K562 (cell line): ENCODE measurements around the gene CST8. TPM values are rescaled to one million over a fixed set of nuclear protein-coding genes. Genes with fewer than 3 reads are reported as not detected.

ENCODE experiments used
- ATAC-seq: fragments of 200-7000 bp; cut with Tn5 transposase; 3 replicates; pipeline ENCODE4 v1.9.1; 2020; ENCODE audit warnings: moderate library complexity
- BruUV-seq: library from RNA; stranded (reverse); fragments of 400-500 nt; replicated peaks from 2 replicates; lab custom pipeline; 2021; lab: Mats Ljungman, UMichigan
- CTCF ChIA-PET: fragments of 300-600 bp; formaldehyde crosslinking; extraction: SDS; loops from one replicate; lab custom pipeline; 2021; ENCODE audit warnings: low intra/inter-chr PET ratio; lab: Yijun Ruan, JAX
- POLR2A ChIA-PET: fragments of 300-600, 350-650 bp; sonication (Branson Sonifier 250); formaldehyde crosslinking; extraction: SDS; loops from one replicate; lab custom pipeline; 2021; ENCODE audit warnings: antibody characterized with exemption, inconsistent platforms; lab: Yijun Ruan, JAX
- DNase-seq, 4 experiments: peaks; one replicate each; pipeline versions ENCODE4 v3.0.0 to v3.0.0-alpha.2; 2011 to 2018; ENCODE audit warnings: low spot score in 3 of 4, mixed read lengths in 3 of 4; ENCODE audit errors: extremely low read depth in 1 of 4
- FAIRE-seq: peaks from 2 replicates; lab custom pipeline; 2011; peaks lifted over from hg19 to GRCh38; lab: Jason Lieb, UNC
- H2AFZ ChIP-seq: 2 replicates; pipeline ENCODE4 v1.6.0; 2011; ENCODE audit warnings: low read depth, low read length, control low read depth, inconsistent platforms
- H3K27ac ChIP-seq: fragments of 200-600 bp; 3 replicates; pipeline ENCODE4 v1.8.0; 2011; ENCODE audit warnings: low read depth, mild to moderate bottlenecking, control low read depth, inconsistent platforms, low read length, moderate library complexity, mixed read lengths; ENCODE audit errors: extremely low read depth
- H3K27me3 ChIP-seq, 2 experiments: fragments of 300-600 bp in 1 of 2; 2 replicates in 1 of 2; 3 replicates in 1 of 2; pipeline versions ENCODE4 v1.6.0 to v1.8.0; 2011; ENCODE audit warnings: inconsistent platforms in 2 of 2, low read length in 2 of 2, mild to moderate bottlenecking in 1 of 2, mixed read lengths in 1 of 2, moderate library complexity in 1 of 2; ENCODE audit not compliant: control insufficient read depth in 2 of 2, insufficient read depth in 2 of 2
- H3K36me3 ChIP-seq: fragments of 300-600 bp; 3 replicates; pipeline ENCODE4 v1.8.0; 2011; ENCODE audit warnings: mild to moderate bottlenecking, low read length, inconsistent platforms; ENCODE audit not compliant: control insufficient read depth, insufficient read depth
- H3K4me1 ChIP-seq, 2 experiments: fragments of 200-600 bp in 1 of 2; replicated peaks in 1 of 2; 2 replicates in 1 of 2; 3 replicates in 1 of 2; pipeline versions ENCODE4 v1.5.1 to v1.8.0; 2011; ENCODE audit warnings: inconsistent platforms in 2 of 2, low read length in 2 of 2, mild to moderate bottlenecking in 1 of 2, mixed read lengths in 1 of 2, moderate library complexity in 1 of 2; ENCODE audit not compliant: control insufficient read depth in 2 of 2, insufficient read depth in 2 of 2
- H3K4me2 ChIP-seq: 2 replicates; pipeline ENCODE4 v1.6.1; 2011; ENCODE audit warnings: low read length, control low read depth, inconsistent platforms, mixed read lengths; ENCODE audit not compliant: insufficient read depth
- H3K4me3 ChIP-seq: fragments of 200-600 bp; sonication (generic), shearing (Covaris generic); 2 replicates; pipeline ENCODE4 v1.5.1; 2016; ENCODE audit warnings: control low read depth, inconsistent platforms
- H3K79me2 ChIP-seq: fragments of 200-600 bp; 3 replicates; pipeline ENCODE4 v1.8.0; 2011; ENCODE audit warnings: low read length, inconsistent platforms; ENCODE audit not compliant: control insufficient read depth, insufficient read depth
- H3K9ac ChIP-seq, 2 experiments: 2 replicates each; pipeline versions ENCODE4 v1.6.0 to v1.6.1; 2011; ENCODE audit warnings: low read depth in 2 of 2, low read length in 2 of 2, control low read depth in 1 of 2, inconsistent platforms in 1 of 2, mild to moderate bottlenecking in 1 of 2, mixed read lengths in 1 of 2; ENCODE audit not compliant: insufficient read depth in 1 of 2
- H3K9me1 ChIP-seq: one replicate; pipeline ENCODE4 v1.6.0; 2011; ENCODE audit warnings: inconsistent platforms, mild to moderate bottlenecking, low read length, moderate library complexity; ENCODE audit not compliant: control insufficient read depth, insufficient read depth
- H3K9me3 ChIP-seq: replicated peaks from 2 replicates; pipeline ENCODE4 v1.5.1; 2011; ENCODE audit warnings: low read depth, low read length, inconsistent platforms; ENCODE audit not compliant: control insufficient read depth, insufficient read depth
- H4K20me1 ChIP-seq: replicated peaks from 2 replicates; pipeline ENCODE4 v1.6.1; 2011; ENCODE audit warnings: low read length, inconsistent platforms, mixed read lengths; ENCODE audit not compliant: control insufficient read depth, insufficient read depth
- CHD7 ChIP-seq: fragments of 200-600 bp; sonication (generic); IDR thresholded peaks from one replicate; pipeline ENCODE4 v1.6.1; 2012; ENCODE audit warnings: mild to moderate bottlenecking, low read depth, low read length, inconsistent platforms
- ELK3 ChIP-seq: fragments of 450-650 bp; formaldehyde crosslinking; IDR thresholded peaks from 2 replicates; pipeline ENCODE4 v1.4.0; 2020; ENCODE audit warnings: mild to moderate bottlenecking
- KAT8 ChIP-seq: fragments of 450-650 bp; IDR thresholded peaks from 2 replicates; pipeline ENCODE4 v1.6.1; 2016; ENCODE audit warnings: low read depth, mild to moderate bottlenecking
- RBFOX2 ChIP-seq: fragments of 200-400 bp; formaldehyde crosslinking; IDR thresholded peaks from 2 replicates; pipeline ENCODE4 v1.6.1; 2017; ENCODE audit warnings: low read depth, mild to moderate bottlenecking, low read length, moderate library complexity
- ZNF41 ChIP-seq: fragments of 250-450 bp; sonication (Bioruptor Pico); conservative IDR thresholded peaks from 2 replicates; pipeline ENCODE4 v1.4.0; 2020; ENCODE audit warnings: mild to moderate bottlenecking
- ZNF511 ChIP-seq: sonication (generic); formaldehyde crosslinking; IDR thresholded peaks from 2 replicates; pipeline ENCODE4 v1.8.0; 2022; ENCODE audit warnings: mild to moderate bottlenecking, missing genetic modification reagents
- WGBS: fragments of 100-300 bp; shearing (Covaris generic); methylation state at CpG from one replicate; pipeline ENCODE4 v1.1.6; 2016; ENCODE audit warnings: low coverage, mixed read lengths; ENCODE audit not compliant: insufficient coverage; ENCODE audit errors: missing lambda C conversion rate; 5-methylcytosine and 5-hydroxymethylcytosine counted together
- in situ Hi-C: fragments of 300-500 bp; cut with MboI; formaldehyde crosslinking; loops from 4 replicates; pipeline ENCODE4 v1.15.0; 2018; ENCODE audit warnings: inconsistent platforms, mixed read lengths
- intact Hi-C: fragments of 100-400 bp; cut with micrococcal nuclease; formaldehyde crosslinking; loops from 2 replicates; pipeline ENCODE4 v1.14.2; 2022
- polyA plus RNA-seq, 8 experiments: library from polyadenylated mRNA; depleted of rRNA in 4 of 8; stranded (reverse) in 5 of 8; unstranded in 3 of 8; fragments of >200 nt; fragmentation: Nextera tagmentation in 2 of 8; fragmentation: Illumina TruSeq in 1 of 8; extraction: Ambion mirVana in 2 of 8; extraction: Trizol in 1 of 8; gene quantifications; 2 replicates each; pipeline versions ENCODE4 v1.2.1 to v1.2.3, GENCODE V29; 2011 to 2014; ENCODE audit warnings: inconsistent platforms in 1 of 8, missing spikeins in 1 of 8
- total RNA-seq, 7 experiments: library from RNA; depleted of rRNA in 6 of 7; stranded (reverse); fragments of >200 nt in 6 of 7; fragmentation: Illumina TruSeq in 2 of 7; extraction: Trizol in 2 of 7; gene quantifications; 2 replicates each; pipeline versions ENCODE4 v1.2.1 to v1.2.3, GENCODE V29; 2011 to 2021; ENCODE audit warnings: low replicate concordance in 1 of 7

The CST8 gene
- total and polyA plus RNA-seq, 9 of the 15 experiments (the other 6 are each of a cell fraction or from before 2014, with no cell fraction given), result not detected

GRCh38 chr20:23446505-23446904 lies 44.4 kb upstream of the CST8 start:
- Histone ChIP-seq H2AFZ (no peak overlapping the region; the same call in 1 of the 2 replicates), H3K4me3 (no peak overlapping the region), H4K20me1 (no peaks in the 10 kb centered on the region), H3K4me1 (no peaks in the 10 kb centered on the region), H3K9ac (no peak overlapping the region), H3K27ac (no peak overlapping the region), H3K4me2 (no peak overlapping the region), H3K9me3 (no peaks in the 10 kb centered on the region), H3K9me1 (no peaks in the 10 kb centered on the region), H3K27me3 (peaks cover 0 to 19% of the 10 kb centered on the region in 2 experiments; a peak in 2 of 5 replicates), H3K79me2 (no peaks in the 10 kb centered on the region), H3K36me3 (no peaks in the 10 kb centered on the region)
- no TSS peak for BruUV-seq
- intact Hi-C loops, result loop anchor here (1.0 kb wide), 1 partner anchor 97 kb away; no protein-coding TSS in a partner anchor
- in situ Hi-C loops, result no loop called here
- ChIA-PET CTCF (no interaction called here), POLR2A (no interaction called here)
- WGBS, result 41% methylated on average over 7 of the region's 8 CpGs
- DNase-seq, result peak; percentile 37 to 62 (median 42)
- peak; percentile 90 for ATAC-seq
- FAIRE-seq, result peak; percentile 74
- TF ChIP-seq KAT8 (no peak), ZNF41 (CRISPR knock-in tag) (no peak), RBFOX2 (no peak), ELK3 (no peak), ZNF511 (CRISPR knock-in tag) (no peak), CHD7 (no peak)
